Psoas muscle (tissue), 8 donors: ENCODE results near the gene FBXW4. TPM values are rescaled to one million over a fixed set of nuclear protein-coding genes. Genes with fewer than 3 reads are reported as not detected.
"Not testable (repeated sequence)": the region's sequence is repeated elsewhere in the genome, so short reads cannot be mapped to it uniquely, and the experiment has no call there.

ENCODE experiments used
- ATAC-seq, 4 donors: fragments of 200-7000 bp; cut with Tn5 transposase; one replicate each; pipeline ENCODE4 v1.9.1; 2020; ENCODE audit warnings: moderate library complexity in 3 of 4, mild to moderate bottlenecking in 2 of 4
- DNase-seq, 2 donors: peaks; one replicate each; pipeline ENCODE4 v3.0.0-alpha.2; 2020
- H3K27ac ChIP-seq: fragments of 200-600 bp; one replicate; pipeline ENCODE4 v1.8.0; 2022
- H3K27me3 ChIP-seq, 3 donors: fragments of 200-600 bp in 1 of 3; one replicate each; pipeline versions ENCODE4 v1.6.1 to v1.8.0; 2013 to 2022; ENCODE audit warnings: low read length in 2 of 3, mild to moderate bottlenecking in 2 of 3, moderate library complexity in 1 of 3; ENCODE audit not compliant: insufficient read depth in 3 of 3
- H3K36me3 ChIP-seq, 2 donors: fragments of 200-600 bp in 1 of 2; one replicate each; pipeline versions ENCODE4 v1.6.1 to v1.8.0; 2013 to 2022; ENCODE audit warnings: low read depth in 1 of 2, mild to moderate bottlenecking in 1 of 2, moderate library complexity in 1 of 2; ENCODE audit not compliant: insufficient read depth in 1 of 2
- H3K4me1 ChIP-seq: fragments of 200-600 bp; one replicate; pipeline ENCODE4 v1.8.0; 2022
- H3K4me3 ChIP-seq: fragments of 200-600 bp; one replicate; pipeline ENCODE4 v1.8.0; 2022; ENCODE audit warnings: mild to moderate bottlenecking
- H3K9me3 ChIP-seq: fragments of 200-600 bp; one replicate; pipeline ENCODE4 v1.8.0; 2022
- CTCF ChIP-seq: fragments of 200-600 bp; IDR thresholded peaks from one replicate; pipeline ENCODE4 v1.8.0; 2022; ENCODE audit warnings: antibody characterized with exemption
- WGBS, 3 donors: extraction: QIAGEN DNeasy Blood & Tissue Kit; methylation state at CpG; one replicate each; pipeline versions ENCODE4 v1.1.6 to v1.1.7; 2013; 5-methylcytosine and 5-hydroxymethylcytosine counted together
- intact Hi-C, 2 donors: fragments of 100-400 bp; cut with DNase I; formaldehyde crosslinking; loops; one replicate each; pipeline versions ENCODE4 v1.11.0 to v1.14.2; 2022
- polyA plus RNA-seq, 3 donors: library from polyadenylated mRNA; stranded (reverse); fragments of 200-250 nt; gene quantifications; one replicate each; pipeline ENCODE4 v1.2.3, GENCODE V29; 2013
- total RNA-seq, 4 donors: library from RNA; stranded (reverse); fragmentation: NEBNext Ultra II Directional in 2 of 4; extraction: Animal tissue kit (Norgen Biotek cat#: 25700) in 2 of 4; gene quantifications; one replicate each; pipeline versions ENCODE4 v1.2.1 to v1.2.4, GENCODE V29; 2021 to 2023
- donor health status: healthy with polysubstance abuse.
- donor health status: DM: no; HTN: no; CAD: no; lungs with moderate emphysema.
- donor health status: Bipolar disorder and iron deficiency.
- donor health status: healthy.
- donor health status: DM: yes; HTN: yes; CAD: no.
- donor health status: DM: no; HTN: no; CAD: no.
- donor health status: DM: no; HTN: no; CAD: no.
- donor health status: DM: yes; HTN: yes; CAD: no.

FBXW4 gene
- total and polyA plus RNA-seq, 7 donors = 15.5 to 100 (median 69.0) TPM

- H3K4me1 ChIP-seq = no peaks in the 10 kb centered on the region
Measured at GRCh38 chr10:101645659-101646058, 49.3 kb downstream of the FBXW4 start.

DNA sequence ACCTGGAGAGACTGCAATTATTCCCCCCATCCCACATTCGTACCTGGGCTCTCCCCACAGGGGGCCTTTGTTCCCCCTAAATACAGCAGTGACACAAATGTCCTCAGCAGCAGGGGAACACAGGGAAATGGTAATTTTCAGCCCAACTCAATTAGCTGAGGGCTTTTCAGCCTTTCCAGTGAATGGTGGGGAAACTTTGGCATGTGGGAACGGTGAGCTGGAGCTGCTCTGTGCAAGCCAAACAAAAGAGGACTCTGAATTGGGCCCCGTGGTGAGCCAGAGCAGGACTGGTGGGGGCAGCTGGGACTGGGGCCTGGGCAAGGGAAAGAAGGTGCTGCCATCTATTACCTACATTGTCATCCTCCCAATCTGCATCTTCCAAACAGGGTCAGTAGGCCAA, 51.0 kb downstream of the FBXW4 start:
- no peak for DNase-seq

More at GRCh38 chr10:101645659-101646058, 49.3 kb downstream of the FBXW4 start:
- 34 to 71% (median 43%) methylated on average over 1 of the region's 1 CpG for WGBS, 3 donors
- no peak overlapping the region for H3K27ac ChIP-seq
- ATAC-seq = peak in 1 of 4 donors; percentile 26
- no peak overlapping the region for H3K4me3 ChIP-seq
- H3K36me3 ChIP-seq = peaks cover 2 to 3% of the 10 kb centered on the region in 2 donors
- H3K27me3 ChIP-seq = no peaks in the 10 kb centered on the region
- no peak for DNase-seq
- H3K9me3 ChIP-seq = no peaks in the 10 kb centered on the region
- intact Hi-C loops = no loop called here
- TF ChIP-seq CTCF = no peak

DNA sequence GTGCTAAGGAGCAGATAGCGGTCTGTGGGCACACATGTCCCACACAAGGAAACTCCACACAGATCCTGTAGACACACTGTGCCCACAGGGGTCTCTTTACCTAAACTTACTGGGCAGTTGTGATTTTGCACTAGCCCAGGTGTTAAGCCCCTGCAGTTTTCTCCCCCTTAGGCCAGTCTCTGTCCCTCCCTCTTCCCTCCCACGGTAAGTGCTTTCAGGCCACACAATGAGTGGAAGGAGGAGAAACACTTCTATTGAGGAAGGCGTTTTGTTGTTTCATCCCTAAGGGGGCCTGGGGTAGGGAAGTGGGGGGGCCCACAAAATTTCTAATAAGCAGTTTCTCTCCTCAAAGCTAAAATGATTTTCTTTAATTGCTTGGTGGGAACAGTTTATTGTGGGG, 51.4 kb downstream of the FBXW4 start:
- Histone ChIP-seq H3K9me3 (no peaks in the 10 kb centered on the region), H3K27ac (no peak overlapping the region), H3K4me3 (no peak overlapping the region), H3K4me1 (no peaks in the 10 kb centered on the region), H3K36me3 (peaks cover 3 to 14% of the 10 kb centered on the region in 2 donors), H3K27me3 (no peaks in the 10 kb centered on the region)
- DNase-seq (no peak), ATAC-seq (no peak)
- intact Hi-C loops = no loop called here
- 80 to 90% (median 89%) methylated on average over 3 of the region's 3 CpGs for WGBS, 3 donors
- no peak for TF ChIP-seq CTCF

More for the DNA sequence above, 51.0 kb downstream of the FBXW4 start:
- no peak for TF ChIP-seq CTCF
- H3K27me3 ChIP-seq = no peaks in the 10 kb centered on the region
- H3K4me1 ChIP-seq = no peaks in the 10 kb centered on the region
- H3K27ac ChIP-seq = no peak overlapping the region
- H3K36me3 ChIP-seq = peaks cover 3 to 9% of the 10 kb centered on the region in 2 donors
- intact Hi-C loops = no loop called here
- no peaks in the 10 kb centered on the region for H3K9me3 ChIP-seq
- no peak for ATAC-seq
- H3K4me3 ChIP-seq = no peak overlapping the region
- WGBS, 3 donors = 67 to 85% (median 74%) methylated on average over 3 of the region's 3 CpGs

DNA sequence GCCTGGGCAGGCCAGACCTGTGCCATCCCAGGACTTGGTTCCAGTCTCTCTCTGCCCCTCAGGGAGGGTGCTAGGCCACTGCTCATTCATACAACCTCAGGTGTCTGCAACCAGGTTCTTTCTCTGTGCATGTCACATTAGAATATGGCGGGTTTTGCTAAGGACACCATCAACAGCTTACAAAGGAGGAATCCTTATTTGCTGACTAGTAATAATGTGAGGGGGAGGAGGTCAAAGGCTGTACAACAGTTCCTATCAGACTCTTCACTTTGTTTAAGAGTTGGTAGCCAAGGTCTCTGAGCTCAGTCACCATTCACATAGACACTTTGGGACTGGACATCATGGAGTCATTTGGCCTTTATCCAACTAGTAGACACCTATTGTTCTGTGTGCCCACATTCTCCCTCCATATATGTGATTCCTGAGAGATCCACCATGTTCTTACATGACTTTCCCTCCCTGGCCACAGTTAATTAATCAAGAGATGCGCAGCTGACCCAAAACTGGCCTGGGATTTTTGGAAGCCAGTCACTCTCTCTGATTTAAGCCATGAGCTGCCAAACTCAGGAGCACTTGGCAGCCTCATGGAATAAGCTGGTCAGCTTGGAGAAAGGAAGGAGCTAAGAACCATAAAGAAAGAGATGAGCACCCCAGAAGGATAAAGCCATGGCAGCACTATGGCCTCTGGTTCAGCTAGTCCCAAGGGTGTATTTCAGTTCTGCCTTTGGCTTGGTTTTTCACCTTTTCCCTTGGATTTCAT, 55.6 kb downstream of the FBXW4 start:
- ATAC-seq (no peak), DNase-seq (no peak)
- H3K9me3 ChIP-seq = no peaks in the 10 kb centered on the region
- H3K27me3 ChIP-seq = no peaks in the 10 kb centered on the region
- no peak overlapping the region for H3K4me3 ChIP-seq
- no peak for TF ChIP-seq CTCF
- H3K4me1 ChIP-seq = no peaks in the 10 kb centered on the region
- peaks cover 3 to 24% of the 10 kb centered on the region in 2 donors for H3K36me3 ChIP-seq
- intact Hi-C loops = no loop called here
- WGBS, 3 donors = 92 to 93% (median 92%) methylated on average over 2 of the region's 2 CpGs
- H3K27ac ChIP-seq = no peak overlapping the region

- ATAC-seq, H3K27me3 ChIP-seq, DNase-seq, H3K27ac ChIP-seq, H3K4me1 ChIP-seq, H3K4me3 ChIP-seq, H3K36me3 ChIP-seq, H3K9me3 ChIP-seq, intact Hi-C loops: not testable (repeated sequence)
- 97 to 99% (median 98%) methylated on average over 4 of the region's 4 CpGs for WGBS, 3 donors
Measured at GRCh38 chr10:101633510-101633909, 61.5 kb downstream of the FBXW4 start.
